ENCODE data around the gene DDX1.

DNA sequence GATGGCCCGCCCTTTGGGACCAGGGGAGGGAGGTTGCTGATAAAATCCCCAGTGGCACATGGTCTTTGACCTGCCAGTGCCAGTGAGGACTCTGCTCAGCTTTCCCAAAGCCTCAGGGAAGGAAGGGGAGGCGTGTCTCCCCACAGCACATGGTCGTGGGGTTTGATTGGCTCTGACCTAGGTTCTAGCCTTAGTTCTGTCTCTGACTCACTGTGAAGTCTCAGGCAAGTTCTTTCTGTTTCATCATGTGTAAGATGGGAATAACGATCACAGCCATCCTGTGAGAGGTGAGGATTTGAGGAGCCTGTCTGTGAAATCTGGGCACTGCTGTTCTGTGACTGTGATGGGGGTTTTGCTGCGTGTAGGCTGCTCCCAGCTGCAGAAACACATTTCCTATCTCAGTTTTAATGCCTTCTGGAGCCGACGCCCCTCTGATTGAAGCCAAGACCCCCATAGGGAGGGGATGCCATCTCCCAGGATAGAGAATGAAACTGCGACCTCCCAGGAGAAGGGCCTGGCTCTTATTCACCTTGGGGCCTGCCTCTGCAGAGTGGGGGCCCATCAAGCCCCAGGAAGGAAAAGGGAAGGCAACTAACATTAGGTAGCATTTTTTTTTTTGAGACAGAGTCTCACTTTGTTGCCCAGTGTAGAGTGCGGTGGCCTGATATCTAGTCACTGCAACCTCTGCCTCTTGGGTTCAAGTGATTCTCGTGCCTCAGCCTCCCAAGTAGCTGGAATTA lies 84.0 kb downstream of the DDX1 start:
- TF ChIP-seq CTCF (IDR thresholded peaks at IDR 0.05): no peak
- TF ChIP-seq POLR2A (IDR thresholded peaks at IDR 0.05): no peak
